Panc1 (cell line): ENCODE results near the gene GOSR1. TPM values are rescaled to one million over a fixed set of nuclear protein-coding genes. Genes with fewer than 3 reads are reported as not detected.

ENCODE experiments used
- ATAC-seq: fragments of 200-7000 bp; cut with Tn5 transposase; 2 replicates; pipeline ENCODE4 v1.9.1; 2020; ENCODE audit warnings: mild to moderate bottlenecking, moderate library complexity
- BruUV-seq: library from RNA; stranded (reverse); fragments of 400-500 nt; replicated peaks from 2 replicates; lab custom pipeline; 2021; lab: Mats Ljungman, UMichigan
- CTCF ChIA-PET: fragments of 300-600 bp; sonication (Branson Sonifier 250); formaldehyde crosslinking; loops from one replicate; lab custom pipeline; 2022; ENCODE audit warnings: antibody characterized with exemption; lab: Charles Lee
- POLR2A ChIA-PET: fragments of 300-600 bp; sonication (Branson Sonifier 250); formaldehyde crosslinking; loops from one replicate; lab custom pipeline; 2022; ENCODE audit warnings: antibody characterized with exemption; lab: Charles Lee
- DNase-seq: peaks from one replicate; pipeline ENCODE4 v3.0.0-alpha.2; 2010; ENCODE audit warnings: low read depth, low spot score
- H3K27ac ChIP-seq: 2 replicates; pipeline ENCODE4 v1.5.1; 2011; ENCODE audit warnings: mild to moderate bottlenecking, low read length, inconsistent platforms
- H3K27me3 ChIP-seq: fragments of 200-500 bp; sonication (Bioruptor generic); 2 replicates; pipeline ENCODE4 v1.6.0; 2014; ENCODE audit warnings: low read length, inconsistent platforms; ENCODE audit not compliant: control insufficient read depth, insufficient read depth
- H3K36me3 ChIP-seq: fragments of 200-500 bp; sonication (Bioruptor generic); 2 replicates; pipeline ENCODE4 v1.5.1; 2014; ENCODE audit warnings: inconsistent platforms, mild to moderate bottlenecking, low read length, moderate library complexity; ENCODE audit not compliant: control insufficient read depth, insufficient read depth
- H3K4me1 ChIP-seq: 2 replicates; pipeline ENCODE4 v1.5.1; 2011; ENCODE audit warnings: inconsistent platforms, mild to moderate bottlenecking, low read length, moderate library complexity; ENCODE audit not compliant: control insufficient read depth, insufficient read depth
- H3K4me3 ChIP-seq, 2 experiments: 2 replicates each; pipeline ENCODE4 v1.5.1; 2011 to 2012; ENCODE audit warnings: low read depth in 2 of 2, low read length in 2 of 2, mild to moderate bottlenecking in 2 of 2, inconsistent platforms in 1 of 2, moderate library complexity in 1 of 2
- H3K9me3 ChIP-seq: fragments of 200-500 bp; sonication (Bioruptor generic); 2 replicates; pipeline ENCODE4 v1.5.1; 2014; ENCODE audit warnings: low read depth, mild to moderate bottlenecking, inconsistent platforms, low read length, moderate library complexity; ENCODE audit not compliant: control insufficient read depth, insufficient read depth
- POLR2AphosphoS5 ChIP-seq: IDR thresholded peaks from 2 replicates; pipeline ENCODE4 v1.6.1; 2012; ENCODE audit warnings: mild to moderate bottlenecking, low read depth, low read length, moderate library complexity
- SIN3A ChIP-seq: IDR thresholded peaks from 2 replicates; pipeline ENCODE4 v1.6.1; 2012; ENCODE audit warnings: low read depth, mild to moderate bottlenecking, low read length, moderate library complexity, borderline replicate concordance; ENCODE audit not compliant: insufficient read depth
- TCF7L2 ChIP-seq: IDR thresholded peaks from 2 replicates; pipeline ENCODE4 v1.6.1; 2011; ENCODE audit warnings: mild to moderate bottlenecking, low read depth, low read length, inconsistent platforms
- in situ Hi-C: cut with HindIII; loops from 2 replicates; pipeline ENCODE4 v1.10.0; 2016; ENCODE audit warnings: low sequenced_read_pairs, low pct_unique_long_range_greater_than_20kb
- intact Hi-C: fragments of 100-400 bp; cut with micrococcal nuclease; formaldehyde crosslinking; loops from one replicate; pipeline ENCODE4 v1.10.0; 2022; ENCODE audit not compliant: unreplicated experiment
- total RNA-seq: library from RNA; stranded (reverse); gene quantifications from one replicate; pipeline ENCODE4 v1.2.1, GENCODE V29; 2021; ENCODE audit not compliant: unreplicated experiment
- TF ChIP-seq, protein P1 (sequence below): fragments of 450-650 bp; IDR thresholded peaks from 2 replicates; pipeline ENCODE4 v1.5.1; 2017; ENCODE audit warnings: mild to moderate bottlenecking
- TF ChIP-seq, protein P2 (sequence below), 2 experiments: IDR thresholded peaks; 2 replicates each; pipeline ENCODE4 v1.6.1; 2011 to 2012; ENCODE audit warnings: low read depth in 2 of 2, control low read depth in 1 of 2, low read length in 1 of 2, mild to moderate bottlenecking in 1 of 2, moderate library complexity in 1 of 2; ENCODE audit not compliant: insufficient read depth in 1 of 2

Gene GOSR1
- total RNA-seq, 1 experiment from 2014 or later: 68.0 TPM

DNA sequence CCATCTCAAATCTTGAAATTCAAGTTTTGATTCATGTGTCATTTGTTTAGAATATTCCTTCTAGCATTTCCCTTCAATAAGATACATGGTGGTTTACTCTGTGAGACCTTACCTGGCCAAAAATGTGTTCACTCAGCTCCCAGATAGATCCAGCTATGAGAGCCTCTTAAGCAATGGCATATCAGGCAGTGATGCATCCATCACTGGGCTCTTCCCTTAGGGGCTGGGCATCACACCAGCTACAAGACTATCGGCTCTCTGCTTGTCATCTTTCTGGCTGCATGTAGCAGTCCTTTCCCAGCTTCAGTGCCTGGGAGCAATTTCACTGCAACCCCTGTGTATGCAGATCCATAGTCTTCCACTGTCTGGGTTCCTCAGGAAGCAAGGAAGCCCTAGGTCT, 40.6 kb downstream of the GOSR1 start:
- ChIA-PET CTCF (no interaction called here), POLR2A (interaction anchor here (0.5 kb wide), 1 partner anchor 29 kb away, joined by 14 read pairs; no protein-coding TSS in a partner anchor)
- Histone ChIP-seq H3K4me3 (no peak overlapping the region), H3K27ac (no peak overlapping the region), H3K9me3 (no peaks in the 10 kb centered on the region), H3K27me3 (no peaks in the 10 kb centered on the region), H3K36me3 (peaks cover 8% of the 10 kb centered on the region), H3K4me1 (no peaks in the 10 kb centered on the region)
- in situ Hi-C loops: no loop called here
- intact Hi-C loops: no loop called here
- TF ChIP-seq, protein P1, sequence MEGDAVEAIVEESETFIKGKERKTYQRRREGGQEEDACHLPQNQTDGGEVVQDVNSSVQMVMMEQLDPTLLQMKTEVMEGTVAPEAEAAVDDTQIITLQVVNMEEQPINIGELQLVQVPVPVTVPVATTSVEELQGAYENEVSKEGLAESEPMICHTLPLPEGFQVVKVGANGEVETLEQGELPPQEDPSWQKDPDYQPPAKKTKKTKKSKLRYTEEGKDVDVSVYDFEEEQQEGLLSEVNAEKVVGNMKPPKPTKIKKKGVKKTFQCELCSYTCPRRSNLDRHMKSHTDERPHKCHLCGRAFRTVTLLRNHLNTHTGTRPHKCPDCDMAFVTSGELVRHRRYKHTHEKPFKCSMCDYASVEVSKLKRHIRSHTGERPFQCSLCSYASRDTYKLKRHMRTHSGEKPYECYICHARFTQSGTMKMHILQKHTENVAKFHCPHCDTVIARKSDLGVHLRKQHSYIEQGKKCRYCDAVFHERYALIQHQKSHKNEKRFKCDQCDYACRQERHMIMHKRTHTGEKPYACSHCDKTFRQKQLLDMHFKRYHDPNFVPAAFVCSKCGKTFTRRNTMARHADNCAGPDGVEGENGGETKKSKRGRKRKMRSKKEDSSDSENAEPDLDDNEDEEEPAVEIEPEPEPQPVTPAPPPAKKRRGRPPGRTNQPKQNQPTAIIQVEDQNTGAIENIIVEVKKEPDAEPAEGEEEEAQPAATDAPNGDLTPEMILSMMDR: no peak
- TF ChIP-seq POLR2AphosphoS5: no peak
- TF ChIP-seq TCF7L2: no peak
- TF ChIP-seq, protein P2, sequence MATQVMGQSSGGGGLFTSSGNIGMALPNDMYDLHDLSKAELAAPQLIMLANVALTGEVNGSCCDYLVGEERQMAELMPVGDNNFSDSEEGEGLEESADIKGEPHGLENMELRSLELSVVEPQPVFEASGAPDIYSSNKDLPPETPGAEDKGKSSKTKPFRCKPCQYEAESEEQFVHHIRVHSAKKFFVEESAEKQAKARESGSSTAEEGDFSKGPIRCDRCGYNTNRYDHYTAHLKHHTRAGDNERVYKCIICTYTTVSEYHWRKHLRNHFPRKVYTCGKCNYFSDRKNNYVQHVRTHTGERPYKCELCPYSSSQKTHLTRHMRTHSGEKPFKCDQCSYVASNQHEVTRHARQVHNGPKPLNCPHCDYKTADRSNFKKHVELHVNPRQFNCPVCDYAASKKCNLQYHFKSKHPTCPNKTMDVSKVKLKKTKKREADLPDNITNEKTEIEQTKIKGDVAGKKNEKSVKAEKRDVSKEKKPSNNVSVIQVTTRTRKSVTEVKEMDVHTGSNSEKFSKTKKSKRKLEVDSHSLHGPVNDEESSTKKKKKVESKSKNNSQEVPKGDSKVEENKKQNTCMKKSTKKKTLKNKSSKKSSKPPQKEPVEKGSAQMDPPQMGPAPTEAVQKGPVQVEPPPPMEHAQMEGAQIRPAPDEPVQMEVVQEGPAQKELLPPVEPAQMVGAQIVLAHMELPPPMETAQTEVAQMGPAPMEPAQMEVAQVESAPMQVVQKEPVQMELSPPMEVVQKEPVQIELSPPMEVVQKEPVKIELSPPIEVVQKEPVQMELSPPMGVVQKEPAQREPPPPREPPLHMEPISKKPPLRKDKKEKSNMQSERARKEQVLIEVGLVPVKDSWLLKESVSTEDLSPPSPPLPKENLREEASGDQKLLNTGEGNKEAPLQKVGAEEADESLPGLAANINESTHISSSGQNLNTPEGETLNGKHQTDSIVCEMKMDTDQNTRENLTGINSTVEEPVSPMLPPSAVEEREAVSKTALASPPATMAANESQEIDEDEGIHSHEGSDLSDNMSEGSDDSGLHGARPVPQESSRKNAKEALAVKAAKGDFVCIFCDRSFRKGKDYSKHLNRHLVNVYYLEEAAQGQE (IDR thresholded peaks at IDR 0.05; ENCODE audit: insufficient read depth in 1 of 2, low read depth in 2 of 2, low read length in 1 of 2): no peak
- TF ChIP-seq SIN3A: no peak
- ATAC-seq (no peak), DNase-seq (no peak)
- BruUV-seq: no TSS peak

DNA sequence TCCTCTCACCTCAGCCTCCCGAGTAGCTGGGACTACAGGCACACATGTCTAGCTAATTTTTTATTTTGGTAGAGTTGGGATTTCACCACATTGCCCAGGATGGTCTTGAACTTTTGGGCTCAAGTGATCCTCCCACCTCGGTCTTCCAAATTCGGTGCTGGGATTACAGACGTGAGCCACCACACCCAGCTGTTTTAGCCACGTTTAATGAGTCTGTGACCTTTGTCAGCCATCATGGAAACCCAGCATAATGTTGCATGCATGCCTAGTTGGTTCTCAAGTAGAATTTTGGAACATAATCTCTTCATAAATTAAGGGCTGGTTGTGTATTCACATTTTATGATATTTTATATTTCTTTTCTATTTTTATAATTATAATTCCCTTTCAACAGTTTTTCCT, 42.0 kb downstream of the GOSR1 start:
- POLR2A ChIA-PET: no interaction called here

DNA sequence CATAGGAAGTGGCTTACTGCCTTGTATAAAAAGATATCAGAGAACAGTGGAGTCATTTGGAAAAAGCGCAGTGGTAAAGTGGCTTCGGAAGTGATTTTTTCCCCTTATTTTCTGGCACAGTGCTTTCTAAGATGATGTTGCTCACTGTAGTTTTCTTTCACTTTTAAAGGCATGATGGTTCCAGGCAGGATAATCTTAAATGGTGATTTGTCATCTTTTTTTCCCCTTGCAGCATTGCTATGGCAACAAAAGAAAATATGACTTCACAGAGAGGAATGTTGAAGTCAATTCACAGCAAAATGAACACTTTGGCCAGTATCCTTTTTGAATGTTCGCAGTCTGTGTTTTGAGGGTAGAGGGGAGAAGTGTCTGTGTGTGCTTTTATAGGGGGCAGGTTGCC, 42.5 kb downstream of the GOSR1 start:
- Histone ChIP-seq H3K4me3 (no peak overlapping the region), H3K27me3 (no peaks in the 10 kb centered on the region), H3K4me1 (no peaks in the 10 kb centered on the region), H3K9me3 (no peaks in the 10 kb centered on the region), H3K36me3 (peaks cover 9% of the 10 kb centered on the region), H3K27ac (no peak overlapping the region)
- ATAC-seq (no peak), DNase-seq (no peak)
- intact Hi-C loops (loop anchor here (10.0 kb wide), 1 partner anchor 565 kb away; no protein-coding TSS in a partner anchor), in situ Hi-C loops (no loop called here)
- CTCF ChIA-PET: no interaction called here
- no TSS peak for BruUV-seq
- TF ChIP-seq, protein P1: no peak
- no peak for TF ChIP-seq TCF7L2
- TF ChIP-seq, protein P2 (IDR thresholded peaks at IDR 0.05; ENCODE audit: insufficient read depth in 1 of 2, low read depth in 2 of 2, low read length in 1 of 2): no peak
- TF ChIP-seq POLR2AphosphoS5: no peak
- no peak for TF ChIP-seq SIN3A
- POLR2A ChIA-PET: no interaction called here

More for the DNA sequence above, 42.0 kb downstream of the GOSR1 start:
- CTCF ChIA-PET: interaction anchor here (0.6 kb wide), 1 partner anchor 67 kb away, joined by 6 read pairs; no protein-coding TSS in a partner anchor
- Histone ChIP-seq H3K27ac (no peak overlapping the region), H3K36me3 (peaks cover 7% of the 10 kb centered on the region), H3K9me3 (no peaks in the 10 kb centered on the region), H3K4me3 (no peak overlapping the region), H3K4me1 (no peaks in the 10 kb centered on the region), H3K27me3 (no peaks in the 10 kb centered on the region)
- intact Hi-C loops: no loop called here
- BruUV-seq: no TSS peak
- no peak for TF ChIP-seq TCF7L2
- DNase-seq (no peak), ATAC-seq (no peak)
- in situ Hi-C loops: no loop called here
